ENCODE results near the gene MADCAM1.
"Not testable (repeated sequence)": the region's sequence is repeated elsewhere in the genome, so short reads cannot be mapped to it uniquely, and the experiment has no call there.

The MADCAM1 gene

DNA sequence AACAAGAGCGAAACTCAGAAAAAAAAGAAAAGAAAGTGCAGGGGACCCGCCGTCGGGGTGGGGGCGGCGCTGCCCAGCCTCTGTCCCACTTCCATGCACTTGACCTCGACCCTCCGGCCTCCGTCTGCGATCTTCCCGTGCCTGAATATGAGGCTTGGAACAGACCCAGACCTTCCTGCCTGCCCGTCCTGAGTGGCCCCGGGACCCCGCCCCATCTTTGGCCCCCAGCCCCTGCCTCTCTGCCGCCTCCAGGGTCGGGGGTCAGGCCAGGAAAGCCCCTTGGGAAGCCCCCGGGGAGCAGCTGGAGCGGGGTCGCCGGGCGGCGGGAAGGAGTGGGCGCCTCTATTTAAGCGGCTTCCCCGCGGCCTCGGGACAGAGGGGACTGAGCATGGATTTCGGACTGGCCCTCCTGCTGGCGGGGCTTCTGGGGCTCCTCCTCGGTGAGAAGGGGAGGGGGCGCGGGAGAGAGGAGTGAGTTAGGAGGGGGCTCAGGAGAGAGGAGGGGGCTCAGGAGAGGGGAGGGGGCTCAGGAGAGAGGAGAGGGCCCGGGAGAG lies at the start of gene MADCAM1:
Gene MADCAM1, plus strand, starts transcription at position 375 of the 554 bp plus-strand sequence. Its CDS starts 14 bp downstream, at position 389.
- no peak for DNase-seq (ENCODE audit: low read depth)

DNA sequence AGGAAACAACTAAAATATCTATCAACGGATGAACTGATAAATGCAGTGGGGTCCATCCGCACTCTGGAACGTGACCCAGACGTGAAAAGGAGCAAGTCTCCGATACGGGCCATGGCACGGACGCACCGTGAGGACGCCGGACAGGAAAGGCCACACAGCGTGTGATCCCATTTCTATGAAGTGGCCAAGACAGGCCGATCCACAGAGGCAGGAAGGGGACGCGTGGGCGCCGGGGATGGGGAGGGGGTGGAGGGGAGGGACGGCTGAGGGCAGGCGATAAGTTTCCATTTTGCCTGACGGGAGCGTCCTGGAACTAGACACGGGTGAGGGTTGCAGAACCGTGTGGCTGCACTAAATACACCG lies 49.2 kb upstream of the MADCAM1 start:
- no peak for DNase-seq (ENCODE audit: low read depth)

DNA sequence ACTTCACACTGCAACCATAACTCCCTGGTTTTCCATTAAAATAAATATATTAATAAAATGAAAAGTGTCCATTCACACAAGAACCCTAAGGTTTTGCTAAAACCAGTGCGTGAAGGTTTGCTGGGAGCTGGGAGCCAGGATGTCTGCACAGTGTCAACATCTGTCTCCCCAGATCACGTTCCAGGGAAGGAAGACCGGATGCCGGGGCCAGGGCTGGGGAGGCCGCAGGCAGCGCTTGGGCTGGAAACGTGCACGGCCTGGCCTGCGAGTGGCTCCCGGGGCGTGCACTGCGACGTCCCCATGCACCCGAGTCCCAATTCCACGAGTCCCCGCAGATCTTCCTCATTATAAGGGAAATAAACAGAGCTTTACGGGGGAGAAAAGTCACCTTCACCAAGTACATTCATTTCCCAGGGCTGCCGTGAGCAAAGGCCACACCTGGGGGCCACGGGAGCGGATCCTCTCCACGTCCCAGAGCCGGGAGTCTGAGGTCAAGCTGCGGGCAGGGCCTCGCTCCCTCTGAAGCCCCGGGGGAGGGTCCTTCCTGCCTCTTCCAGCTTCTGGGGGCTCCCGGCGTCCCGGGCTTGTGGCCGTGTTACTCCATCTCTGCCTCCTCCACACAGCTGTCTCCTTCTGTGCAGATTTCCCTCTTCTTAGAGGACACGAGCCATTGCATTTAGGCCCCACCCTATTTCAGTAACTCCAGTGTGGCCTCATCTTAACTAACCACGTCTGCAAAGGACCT lies 48.3 kb upstream of the MADCAM1 start:
- no peak for DNase-seq (ENCODE audit: low read depth)

DNA sequence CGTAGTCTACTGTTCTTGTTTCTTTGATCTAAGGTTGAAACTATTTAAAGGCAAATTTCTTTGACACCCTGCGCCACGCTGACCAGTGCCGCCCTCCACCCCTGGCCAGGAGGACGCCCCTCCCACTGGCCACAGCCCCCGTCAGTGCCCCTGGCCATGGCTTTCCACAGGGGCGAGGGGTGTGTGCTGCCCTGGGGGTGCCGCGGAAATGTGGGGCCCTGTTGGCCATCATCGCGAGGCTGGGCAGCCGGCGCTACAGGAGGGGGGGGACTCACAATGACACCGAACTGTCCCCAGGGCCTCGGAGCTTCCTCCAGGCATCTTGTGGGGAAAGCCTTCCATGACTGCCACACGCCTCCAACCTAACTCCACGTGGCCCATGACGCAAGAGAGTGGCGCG lies 46.4 kb upstream of the MADCAM1 start:
- DNase-seq (ENCODE audit: low read depth): no peak

DNA sequence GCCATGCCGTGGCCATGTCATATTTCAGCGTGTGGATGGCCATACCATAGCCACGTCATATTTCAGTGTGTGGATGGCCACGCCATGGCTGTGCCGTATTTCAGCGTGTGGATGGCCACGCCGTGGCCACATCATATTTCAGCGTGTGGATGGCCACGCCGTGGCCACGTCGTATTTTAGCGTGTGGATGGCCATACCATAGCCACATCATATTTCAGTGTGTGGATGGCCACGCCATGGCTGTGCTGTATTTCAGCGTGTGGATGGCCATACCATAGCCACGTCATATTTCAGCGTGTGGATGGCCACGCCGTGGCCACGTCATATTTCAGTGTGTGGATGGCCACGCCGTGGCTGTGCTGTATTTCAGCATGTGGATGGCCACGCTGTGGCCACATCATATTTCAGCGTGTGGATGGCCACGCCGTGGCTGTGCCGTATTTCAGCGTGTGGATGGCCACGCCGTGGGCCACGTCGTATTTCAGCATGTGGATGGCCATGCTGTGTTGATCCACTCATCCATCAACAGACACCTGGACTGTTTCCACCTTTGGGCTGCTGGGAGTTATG lies 45.3 kb upstream of the MADCAM1 start:
- not testable (repeated sequence) for DNase-seq (ENCODE audit: low read depth)

DNA sequence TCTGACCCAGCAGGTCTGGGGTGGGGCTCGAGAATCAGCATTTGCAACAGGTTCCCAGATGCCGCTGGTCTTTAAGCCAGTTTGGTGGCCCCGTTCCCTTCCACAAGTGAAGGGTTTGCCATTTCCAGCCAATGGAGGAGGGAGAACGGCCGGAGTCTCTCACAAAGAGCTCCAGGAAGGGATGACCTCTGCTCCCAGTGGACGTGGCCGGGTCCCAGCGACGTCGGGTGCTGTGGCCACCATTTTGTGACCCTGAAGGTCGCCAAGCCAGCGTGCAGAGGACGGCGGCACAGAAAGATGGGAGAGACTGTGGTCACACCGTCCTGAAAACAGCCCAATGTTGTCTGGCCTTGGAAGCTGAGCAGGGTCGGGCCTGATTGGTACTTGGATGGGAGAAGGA lies 43.5 kb upstream of the MADCAM1 start:
- no peak for DNase-seq (ENCODE audit: low read depth)

DNA sequence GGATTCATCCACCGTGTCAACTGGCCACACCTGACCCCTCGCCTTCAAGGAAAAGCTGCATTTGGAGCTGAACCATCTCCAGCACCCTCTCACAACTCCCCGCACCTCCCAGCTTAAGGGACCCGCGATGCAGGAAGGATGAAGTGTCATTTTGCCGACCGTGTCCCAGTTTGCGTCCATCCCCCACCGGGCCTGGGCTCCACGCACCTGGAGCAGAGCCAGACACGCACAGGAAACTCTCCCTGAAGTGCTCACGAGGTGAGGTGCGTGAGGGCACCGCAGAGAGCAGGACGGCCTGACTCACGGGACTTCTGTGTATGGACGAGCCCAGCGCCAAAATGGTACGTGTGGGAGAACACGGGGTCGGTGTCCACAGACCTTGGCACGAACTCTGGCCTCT lies 42.7 kb upstream of the MADCAM1 start:
- no peak for DNase-seq (ENCODE audit: low read depth)

DNA sequence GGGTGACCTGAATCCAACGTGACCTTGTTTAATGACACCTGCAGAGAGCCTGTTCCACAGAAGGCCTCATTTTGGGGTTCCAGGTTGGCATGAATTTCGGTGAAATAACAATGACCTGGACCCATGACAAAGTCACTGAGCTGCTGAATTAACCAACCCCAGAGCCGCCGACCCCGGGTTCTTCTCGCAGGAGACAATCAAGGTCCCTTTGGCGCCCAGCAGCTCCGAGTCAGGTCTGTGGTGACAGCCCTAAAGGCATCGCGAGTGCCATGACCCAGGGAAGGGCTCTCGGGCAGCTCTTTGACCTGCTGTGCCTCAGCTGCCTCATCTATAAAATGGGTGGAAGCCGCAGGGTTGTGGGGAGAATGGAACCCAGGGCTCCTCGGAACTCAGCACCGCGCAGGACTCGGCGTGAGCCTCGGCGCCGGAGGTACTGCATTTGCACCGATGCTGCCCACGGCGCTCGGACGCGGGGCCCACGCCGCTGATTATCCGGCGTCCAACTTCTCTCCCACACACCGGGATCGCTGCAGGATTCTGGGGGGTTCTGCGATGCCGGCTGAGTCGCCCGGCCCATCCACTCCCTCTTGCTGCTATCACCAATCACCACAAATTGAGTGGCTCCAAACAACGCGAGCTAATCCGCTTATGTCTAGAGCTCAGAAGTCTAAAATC lies 41.1 kb upstream of the MADCAM1 start:
- DNase-seq (ENCODE audit: low read depth): no peak

DNA sequence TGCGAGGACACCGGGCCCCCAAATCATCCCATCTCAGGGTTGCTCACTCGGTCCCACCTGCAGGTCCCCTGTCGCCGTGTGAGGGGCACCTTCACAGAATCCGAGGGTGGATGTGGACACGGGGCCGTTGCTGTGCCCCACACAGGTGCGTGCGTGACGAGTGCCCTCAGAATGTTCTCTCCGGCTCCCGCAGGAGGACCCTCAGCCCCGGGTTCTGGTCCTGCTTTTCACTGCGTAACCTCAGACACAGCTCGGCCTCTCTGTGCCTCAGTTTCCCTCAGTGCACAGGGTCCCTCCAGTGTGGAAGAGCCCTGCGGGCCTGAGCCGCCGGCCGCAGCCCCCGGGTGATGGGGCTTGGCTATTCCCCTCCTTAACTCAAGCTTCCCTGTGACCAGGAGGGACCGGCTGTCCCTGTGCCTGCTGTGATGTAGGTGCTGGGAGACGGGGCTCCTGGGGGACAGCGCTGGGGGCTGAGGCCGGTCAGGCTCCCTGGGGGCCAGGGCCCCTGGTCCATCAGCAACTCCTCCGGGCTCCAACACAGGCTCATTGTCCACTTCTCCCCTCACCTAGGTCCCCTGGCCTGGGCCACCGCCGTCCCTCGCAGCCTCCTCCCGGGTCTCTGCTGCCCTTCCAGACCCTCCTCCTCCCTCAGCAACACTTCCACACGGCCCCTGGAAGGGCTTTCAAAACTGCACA lies 40.3 kb upstream of the MADCAM1 start:
- DNase-seq (ENCODE audit: low read depth): no peak

DNA sequence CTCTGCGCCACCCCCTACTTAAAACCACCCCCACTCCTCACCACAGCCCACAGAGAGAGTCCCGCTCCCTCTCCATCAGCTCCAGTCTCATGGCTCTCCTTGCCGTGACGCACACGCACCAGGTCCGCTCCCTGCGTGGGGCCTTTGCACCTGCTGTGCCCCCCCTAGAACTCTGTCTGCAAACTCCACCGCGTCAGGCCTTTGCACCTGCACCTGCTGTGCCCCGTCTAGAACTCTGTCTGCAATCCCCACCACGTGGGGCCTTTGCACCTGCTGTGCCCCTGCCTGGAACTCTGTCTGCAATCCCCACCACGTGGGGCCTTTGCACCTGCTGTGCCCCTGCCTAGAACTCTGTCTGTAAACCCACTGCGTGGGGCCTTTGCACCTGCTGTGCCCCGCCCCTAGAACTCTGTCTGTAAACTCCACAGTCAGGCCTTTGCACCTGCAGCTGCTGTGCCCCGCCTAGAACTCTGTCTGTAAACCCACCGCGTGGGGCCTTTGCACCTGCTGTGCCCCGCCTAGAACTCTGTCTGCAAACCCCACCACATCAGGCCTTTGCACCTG lies 39.7 kb upstream of the MADCAM1 start:
- DNase-seq (ENCODE audit: low read depth): no peak

DNA sequence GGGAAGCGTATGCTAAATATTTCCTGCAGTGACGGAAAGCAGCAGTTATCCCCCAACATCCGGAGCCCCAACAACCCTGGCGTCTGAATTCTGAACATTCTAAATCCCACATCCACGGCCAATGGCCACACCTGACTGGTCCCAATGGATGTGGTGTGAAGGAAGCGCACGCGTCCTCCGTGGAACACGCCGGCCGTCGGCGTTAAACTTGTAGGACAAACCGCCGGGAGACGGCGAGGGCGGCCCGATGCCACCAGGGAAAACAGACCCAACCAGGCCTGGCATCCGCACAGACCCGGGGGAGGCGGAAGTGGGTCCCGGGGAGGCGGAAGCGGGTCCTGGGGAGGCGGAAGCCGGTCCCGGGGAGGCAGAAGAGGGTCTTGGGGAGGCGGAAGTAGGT lies 38.6 kb upstream of the MADCAM1 start:
- DNase-seq (ENCODE audit: low read depth): no peak

DNA sequence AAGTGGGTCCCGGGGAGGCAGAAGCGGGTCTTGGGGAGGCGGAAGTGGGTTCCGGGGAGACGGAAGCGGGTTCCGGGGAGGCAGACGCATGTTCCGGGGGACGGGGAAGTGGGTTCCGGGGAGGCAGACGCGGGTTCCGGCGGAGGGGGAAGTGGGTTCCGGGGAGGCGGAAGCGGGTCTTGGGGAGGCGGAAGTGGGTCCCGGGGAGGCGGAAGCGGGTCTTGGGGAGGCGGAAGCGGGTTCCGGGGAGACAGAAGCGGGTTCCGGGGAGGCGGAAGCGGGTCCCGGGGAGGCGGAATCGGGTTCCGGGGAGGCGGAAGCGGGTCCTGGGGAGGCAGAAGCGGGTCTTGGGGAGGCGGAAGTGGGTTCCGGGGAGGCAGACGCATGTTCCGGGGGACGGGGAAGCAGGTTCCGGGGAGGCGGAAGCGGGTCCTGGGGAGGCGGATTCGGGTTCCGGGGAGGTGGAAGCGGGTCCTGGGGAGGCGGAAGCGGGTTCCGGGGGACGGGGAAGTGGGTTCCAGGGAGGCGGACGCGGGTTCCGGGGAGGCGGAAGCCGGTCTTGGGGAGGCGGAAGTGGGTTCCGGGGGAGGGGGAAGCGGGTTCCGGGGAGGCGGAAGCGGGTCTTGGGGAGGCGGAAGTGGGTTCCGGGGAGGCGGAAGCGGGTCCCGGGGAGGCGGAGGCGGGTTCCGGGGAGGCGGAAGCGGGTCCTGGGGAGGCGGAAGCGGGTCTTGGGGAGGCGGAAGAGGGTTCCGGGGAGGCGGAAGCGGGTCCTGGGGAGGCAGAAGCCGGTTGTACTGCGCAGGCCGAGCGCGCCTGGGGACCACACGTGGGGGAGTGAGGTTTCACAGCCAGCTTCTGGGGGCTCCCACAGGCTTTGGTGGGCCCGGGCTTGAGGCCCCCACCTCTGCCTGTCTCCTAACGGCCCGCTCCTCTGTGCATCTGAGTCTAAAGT lies 37.9 kb upstream of the MADCAM1 start:
- no peak for DNase-seq (ENCODE audit: low read depth)

DNA sequence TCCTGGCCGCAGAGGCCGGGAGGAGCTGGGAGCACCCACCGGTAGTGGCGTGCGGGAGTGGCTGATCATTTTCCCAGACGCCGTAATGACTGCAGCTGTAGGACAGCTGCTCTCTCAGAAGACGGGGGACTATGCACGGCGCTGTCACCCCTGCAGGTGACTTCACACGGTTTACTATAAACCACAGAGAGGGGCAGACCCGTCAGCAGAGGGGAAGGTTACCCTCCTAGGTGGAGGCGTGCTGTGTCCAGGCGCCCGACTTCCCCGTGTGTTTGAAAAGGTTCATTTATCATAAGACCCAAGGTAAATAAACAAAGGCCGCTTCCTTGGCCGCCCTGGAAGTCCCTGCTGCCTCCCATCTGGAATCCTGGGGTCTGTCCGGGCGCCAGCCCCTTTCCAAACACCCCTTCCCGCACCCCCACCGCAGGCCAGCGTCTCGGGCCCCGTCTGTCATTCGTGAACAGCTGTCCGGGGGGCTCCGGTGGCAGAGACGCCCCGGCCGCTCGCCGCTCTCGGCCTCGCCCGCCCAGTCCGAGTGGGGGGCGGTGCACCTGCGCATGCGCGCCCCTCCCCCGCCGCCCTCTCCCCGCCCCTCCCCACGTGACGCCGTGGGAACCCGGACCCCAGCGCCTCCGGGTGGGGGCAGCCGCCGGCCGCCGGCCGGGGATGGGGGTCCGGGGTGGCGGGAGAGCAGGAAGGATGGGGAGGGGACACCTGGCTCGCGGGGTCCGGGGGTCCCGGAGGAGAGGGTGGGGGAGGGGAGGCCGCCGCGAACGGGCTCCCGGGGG lies 36.4 kb upstream of the MADCAM1 start:
- no peak for DNase-seq (ENCODE audit: low read depth)

DNA sequence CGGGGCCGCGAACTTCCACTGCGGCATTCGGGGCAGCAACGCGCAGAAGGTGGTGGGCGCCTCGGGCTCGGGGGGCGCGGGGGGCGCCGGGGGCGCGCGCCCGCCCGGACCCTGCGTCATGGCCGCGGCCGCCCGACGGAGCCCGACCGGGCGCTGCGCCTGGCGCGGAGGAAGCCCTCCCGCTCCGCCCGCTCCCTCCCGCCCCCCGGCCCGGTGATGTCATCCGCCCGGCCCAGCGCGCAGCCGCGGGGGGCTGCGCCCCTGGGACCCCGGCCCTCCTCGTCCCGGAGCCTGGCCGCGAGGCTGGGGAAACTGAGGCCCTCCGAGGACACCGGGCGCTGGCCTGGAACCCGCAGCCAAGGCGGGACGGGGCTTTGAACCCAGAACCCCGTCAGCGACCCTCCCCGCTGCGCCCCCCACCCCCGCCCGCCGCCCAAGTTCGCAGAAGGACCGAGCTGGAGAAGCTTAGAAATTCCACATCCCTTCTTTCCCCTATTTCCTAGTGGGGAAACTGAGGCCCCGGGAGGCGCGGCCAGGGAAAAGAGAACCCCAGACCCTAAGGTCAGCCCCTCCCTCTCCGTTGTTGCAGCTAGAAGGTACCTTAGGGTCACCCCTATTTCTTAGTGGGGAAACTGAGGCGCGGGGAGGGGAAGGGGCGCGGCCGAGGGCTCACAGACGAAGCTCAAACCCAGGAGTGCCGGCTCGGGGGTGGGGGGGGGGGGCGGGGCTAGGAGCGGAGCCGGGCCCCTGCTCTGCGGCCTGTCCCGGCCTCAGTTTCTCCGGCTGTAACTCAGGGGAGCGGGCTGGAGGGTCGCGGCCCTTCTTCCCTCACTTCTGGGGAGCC lies 35.2 kb upstream of the MADCAM1 start, which contains the start of gene SHC2:
Gene SHC2, minus strand, starts transcription at position 157 of the 844 bp plus-strand sequence. Its CDS starts 37 bp downstream, at position 120.
- DNase-seq (ENCODE audit: low read depth): no peak

DNA sequence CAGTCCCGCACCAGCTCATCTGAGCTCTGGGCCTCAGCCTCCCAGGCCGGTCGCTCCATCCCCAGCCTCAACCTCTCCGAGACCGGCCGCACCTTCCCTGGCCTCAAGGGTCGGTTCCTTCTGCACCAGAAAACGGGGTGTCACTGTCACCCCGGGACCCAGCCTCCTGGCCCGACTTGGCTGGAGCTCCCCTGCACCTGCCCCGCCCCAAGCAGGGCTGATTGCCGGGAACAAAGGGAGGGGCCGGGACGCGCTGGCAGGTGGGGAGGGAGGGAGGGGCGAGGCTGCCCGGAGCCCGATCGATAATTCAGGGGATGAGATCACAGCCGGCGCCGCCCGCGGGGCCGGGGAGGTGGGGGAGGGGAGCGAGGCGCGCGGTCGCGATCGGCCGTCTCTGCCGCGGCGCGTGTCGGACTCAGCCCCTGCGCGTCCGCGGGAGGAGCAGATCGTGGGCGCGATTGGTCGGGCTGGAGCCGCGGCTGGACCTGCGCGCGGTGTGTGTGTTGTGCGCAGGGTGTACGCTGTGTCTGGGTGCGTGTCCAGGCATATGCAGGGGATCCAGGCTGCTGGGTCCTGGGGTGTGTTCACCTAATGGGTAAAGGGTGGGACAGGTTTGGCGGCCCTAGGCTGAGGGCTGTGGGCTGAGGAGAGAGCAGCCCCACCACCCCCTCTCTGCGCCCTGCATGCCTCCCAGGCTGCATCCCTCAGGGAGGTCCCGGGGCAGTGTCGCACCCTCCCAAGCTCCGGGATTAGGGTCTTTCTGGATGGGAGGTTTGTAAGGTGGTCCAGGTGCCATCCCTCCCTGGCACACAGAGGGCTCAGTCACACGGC lies 34.4 kb upstream of the MADCAM1 start:
- no peak for DNase-seq (ENCODE audit: low read depth)

DNA sequence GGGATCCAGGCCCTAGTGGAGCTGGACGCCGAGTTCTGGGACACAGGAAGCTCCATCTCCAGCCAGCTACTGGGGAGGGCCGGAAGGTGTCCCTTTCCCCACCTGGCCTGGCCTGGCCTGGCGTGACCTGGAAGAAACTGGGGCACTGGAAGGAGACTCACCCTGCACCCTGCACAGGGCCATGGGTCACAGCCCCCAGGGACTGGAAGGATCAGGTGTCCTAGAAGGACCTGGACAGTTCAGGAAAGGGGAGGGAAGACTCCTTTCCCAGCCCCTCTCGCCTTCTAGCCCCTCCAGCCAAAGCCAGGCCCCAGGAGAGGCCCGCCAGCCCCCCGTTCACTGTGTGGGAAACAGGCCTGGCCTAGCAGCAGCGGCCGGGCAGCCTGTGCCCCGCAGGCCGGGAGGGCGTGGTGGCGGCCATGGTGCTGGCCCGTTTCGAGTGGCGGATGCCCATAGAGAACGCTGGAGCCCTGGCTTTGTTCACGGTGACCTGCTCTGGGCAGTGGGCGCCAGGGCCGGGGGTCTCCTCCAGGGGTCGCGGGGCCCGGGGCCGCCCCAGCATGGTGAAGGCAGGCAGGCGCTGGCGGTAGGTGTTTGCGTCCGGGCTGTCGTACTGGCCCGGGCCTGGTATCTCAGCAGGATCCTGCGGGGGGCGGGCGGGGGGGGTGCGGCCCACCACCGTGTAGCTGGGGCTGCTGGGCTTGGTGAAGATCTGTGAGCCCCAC lies 32.6 kb upstream of the MADCAM1 start:
- no peak for DNase-seq (ENCODE audit: low read depth)

DNA sequence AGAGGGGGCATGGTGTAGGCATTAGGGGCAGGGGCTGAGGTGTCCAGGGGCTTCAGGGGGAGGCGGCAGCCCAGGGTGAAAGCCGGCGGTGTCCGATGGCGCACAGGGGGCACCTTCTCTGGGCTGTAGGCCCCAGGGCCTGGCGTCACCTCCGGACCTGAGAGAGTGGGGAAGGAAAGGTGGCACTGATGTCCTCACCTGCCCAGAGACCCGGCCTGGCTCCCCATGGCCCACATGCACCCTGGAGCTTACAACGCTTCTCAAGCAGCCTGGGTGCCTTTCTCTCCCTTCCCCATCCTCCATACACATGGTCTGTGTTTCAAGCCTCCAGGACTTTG lies 32.1 kb upstream of the MADCAM1 start:
- DNase-seq (ENCODE audit: low read depth): no peak

Data from non-pigmented ciliary epithelial cell (primary cell).